ENCODE measurements around the gene GPRC5C. TPM values are rescaled to one million over a fixed set of nuclear protein-coding genes. Genes with fewer than 3 reads are reported as not detected.

Gene GPRC5C
- total RNA-seq, 1 donor = 2.9 TPM

- TF ChIP-seq CTCF (IDR thresholded peaks at IDR 0.05; ENCODE audit: extremely low read depth, low read depth, low read length) = no peak
- Histone ChIP-seq H3K4me1 (ENCODE audit: insufficient read depth, low read length) (no peaks in the 10 kb centered on the region), H3K27me3 (ENCODE audit: insufficient read depth, low read length) (peaks cover 34% of the 10 kb centered on the region), H3K79me2 (ENCODE audit: insufficient read depth, low read length) (no peaks in the 10 kb centered on the region), H4K20me1 (ENCODE audit: insufficient read depth, low read length) (no peaks in the 10 kb centered on the region), H3K36me3 (ENCODE audit: insufficient read depth, low read length) (no peaks in the 10 kb centered on the region), H3K27ac (ENCODE audit: low read depth, low read length) (no peak overlapping the region), H3K4me2 (ENCODE audit: insufficient read depth, low read length) (peak overlapping the region; percentile 53), H3K4me3 (ENCODE audit: insufficient read depth, low read length) (peak overlapping the region; percentile 46), H2AFZ (ENCODE audit: low read length) (no peak overlapping the region), H3K9me3 (ENCODE audit: low read depth, low read length) (no peaks in the 10 kb centered on the region)
- no peak for DNase-seq (ENCODE audit: insufficient read length, low spot score, missing footprints)
These were observed 1.5 kb upstream of the GPRC5C start for GRCh38 chr17:74430385-74430705.

- Histone ChIP-seq H3K27ac (ENCODE audit: low read depth, low read length) (no peak overlapping the region), H3K36me3 (ENCODE audit: insufficient read depth, low read length) (no peaks in the 10 kb centered on the region), H3K79me2 (ENCODE audit: insufficient read depth, low read length) (no peaks in the 10 kb centered on the region), H3K4me2 (ENCODE audit: insufficient read depth, low read length) (peak overlapping the region; percentile 53), H4K20me1 (ENCODE audit: insufficient read depth, low read length) (no peaks in the 10 kb centered on the region), H3K4me3 (ENCODE audit: insufficient read depth, low read length) (peak overlapping the region; percentile 46), H2AFZ (ENCODE audit: low read length) (no peak overlapping the region), H3K9me3 (ENCODE audit: low read depth, low read length) (no peaks in the 10 kb centered on the region), H3K4me1 (ENCODE audit: insufficient read depth, low read length) (no peaks in the 10 kb centered on the region), H3K27me3 (ENCODE audit: insufficient read depth, low read length) (peaks cover 29% of the 10 kb centered on the region)
- no peak for TF ChIP-seq CTCF (IDR thresholded peaks at IDR 0.05; ENCODE audit: extremely low read depth, low read depth, low read length)
- DNase-seq (ENCODE audit: insufficient read length, low spot score, missing footprints) = peak; percentile 96
These were observed 951 bp upstream of the GPRC5C start for GRCh38 chr17:74430706-74431567.

- Histone ChIP-seq H3K79me2 (ENCODE audit: insufficient read depth, low read length) (no peaks in the 10 kb centered on the region), H3K36me3 (ENCODE audit: insufficient read depth, low read length) (no peaks in the 10 kb centered on the region), H3K27me3 (ENCODE audit: insufficient read depth, low read length) (peaks cover 29% of the 10 kb centered on the region), H3K4me1 (ENCODE audit: insufficient read depth, low read length) (no peaks in the 10 kb centered on the region), H3K4me2 (ENCODE audit: insufficient read depth, low read length) (no peak overlapping the region), H3K27ac (ENCODE audit: low read depth, low read length) (no peak overlapping the region), H2AFZ (ENCODE audit: low read length) (no peak overlapping the region), H4K20me1 (ENCODE audit: insufficient read depth, low read length) (no peaks in the 10 kb centered on the region), H3K9me3 (ENCODE audit: low read depth, low read length) (no peaks in the 10 kb centered on the region), H3K4me3 (ENCODE audit: insufficient read depth, low read length) (no peak overlapping the region)
- no peak for TF ChIP-seq CTCF (IDR thresholded peaks at IDR 0.05; ENCODE audit: extremely low read depth, low read depth, low read length)
- DNase-seq (ENCODE audit: insufficient read length, low spot score, missing footprints) = no peak
These were observed 469 bp downstream of the GPRC5C start for GRCh38 chr17:74432424-74432690.

GRCh38 chr17:74432766-74433391 is 991 bp downstream of the GPRC5C start:
- H3K79me2 ChIP-seq (ENCODE audit: insufficient read depth, low read length) = no peaks in the 10 kb centered on the region
- DNase-seq (ENCODE audit: insufficient read length, low spot score, missing footprints) = peak; percentile 73
- H3K36me3 ChIP-seq (ENCODE audit: insufficient read depth, low read length) = no peaks in the 10 kb centered on the region
- no peak overlapping the region for H3K4me3 ChIP-seq (ENCODE audit: insufficient read depth, low read length)
- no peak for TF ChIP-seq CTCF (IDR thresholded peaks at IDR 0.05; ENCODE audit: extremely low read depth, low read depth, low read length)
- H3K4me2 ChIP-seq (ENCODE audit: insufficient read depth, low read length) = no peak overlapping the region
- no peaks in the 10 kb centered on the region for H4K20me1 ChIP-seq (ENCODE audit: insufficient read depth, low read length)
- H3K27ac ChIP-seq (ENCODE audit: low read depth, low read length) = no peak overlapping the region
- no peak overlapping the region for H2AFZ ChIP-seq (ENCODE audit: low read length)
- peaks cover 29% of the 10 kb centered on the region for H3K27me3 ChIP-seq (ENCODE audit: insufficient read depth, low read length)
- no peaks in the 10 kb centered on the region for H3K4me1 ChIP-seq (ENCODE audit: insufficient read depth, low read length)
- H3K9me3 ChIP-seq (ENCODE audit: low read depth, low read length) = no peaks in the 10 kb centered on the region
